Subcutaneous adipose tissue (tissue), 4 donors: ENCODE results near the gene SDS. TPM values are rescaled to one million over a fixed set of nuclear protein-coding genes. Genes with fewer than 3 reads are reported as not detected.

Experiments
- CTCF ChIP-seq: fragments of 450-650 bp; IDR thresholded peaks from one replicate; pipeline ENCODE4 v1.5.1; 2016; ENCODE audit warnings: low read depth, mild to moderate bottlenecking, control low read depth, antibody characterized with exemption, moderate library complexity
- total RNA-seq, 4 donors: library from RNA; depleted of rRNA; stranded (reverse); fragments of >200 nt; gene quantifications; one replicate each; pipeline ENCODE4 v1.1.0, GENCODE V29; 2016

SDS gene
- total RNA-seq, 4 donors from 2014 or later = 1.3 to 67.7 TPM; not detected in 2

- no peak for TF ChIP-seq CTCF
Measured at GRCh38 chr12:113392988-113393579, 10.6 kb downstream of the SDS start.

- TF ChIP-seq CTCF = no peak
Measured at GRCh38 chr12:113392520-113392919, 11.2 kb downstream of the SDS start.

GRCh38 chr12:113391650-113392337 is 11.9 kb downstream of the SDS start:
- no peak for TF ChIP-seq CTCF

- no peak for TF ChIP-seq CTCF
Measured at GRCh38 chr12:113391145-113391544, 12.5 kb downstream of the SDS start.

- TF ChIP-seq CTCF = no peak
Measured at GRCh38 chr12:113390064-113391043, 13.3 kb downstream of the SDS start.

- TF ChIP-seq CTCF = no peak
Measured at GRCh38 chr12:113388351-113388750, 15.3 kb downstream of the SDS start.

- no peak for TF ChIP-seq CTCF
Measured at GRCh38 chr12:113387631-113388030, 16.1 kb downstream of the SDS start.
